ENCODE measurements around the gene RALY.

RALY gene

GRCh38 chr20:33993576-33994221 lies at the start of gene RALY:
Gene RALY, plus strand, starts transcription at chr20:33993911. Its CDS starts 78,164 bp downstream, at chr20:34072075.
- no peak for DNase-seq (ENCODE audit: low spot score)

DNA sequence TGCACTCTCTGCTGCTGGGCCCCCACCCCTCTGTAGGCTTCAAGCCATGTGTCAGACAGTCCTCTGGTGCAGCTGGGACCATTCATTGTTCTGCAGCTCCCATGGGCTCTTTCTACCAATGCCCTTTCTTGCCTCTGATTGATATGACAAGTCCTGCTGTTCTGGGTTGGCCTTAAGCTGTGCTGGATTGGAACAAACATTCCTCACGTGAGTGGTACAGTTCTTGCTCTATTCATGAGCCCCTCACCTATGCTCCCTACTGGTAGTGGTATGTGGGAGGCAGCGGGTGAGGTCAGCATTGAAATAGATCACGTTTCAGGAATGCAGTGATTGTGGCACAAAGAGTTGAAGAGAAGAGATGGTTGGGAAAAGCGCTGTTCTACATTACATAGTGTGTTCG lies 48.8 kb upstream of the RALY start:
- DNase-seq (ENCODE audit: low spot score): no peak

GRCh38 chr20:33945391-33946081 lies 48.2 kb upstream of the RALY start:
- DNase-seq (ENCODE audit: low spot score): peak; percentile 70

GRCh38 chr20:33947709-33948295 lies 45.9 kb upstream of the RALY start:
- DNase-seq (ENCODE audit: low spot score): peak; percentile 79

GRCh38 chr20:33948480-33948879 lies 45.2 kb upstream of the RALY start:
- DNase-seq (ENCODE audit: low spot score): no peak

DNA sequence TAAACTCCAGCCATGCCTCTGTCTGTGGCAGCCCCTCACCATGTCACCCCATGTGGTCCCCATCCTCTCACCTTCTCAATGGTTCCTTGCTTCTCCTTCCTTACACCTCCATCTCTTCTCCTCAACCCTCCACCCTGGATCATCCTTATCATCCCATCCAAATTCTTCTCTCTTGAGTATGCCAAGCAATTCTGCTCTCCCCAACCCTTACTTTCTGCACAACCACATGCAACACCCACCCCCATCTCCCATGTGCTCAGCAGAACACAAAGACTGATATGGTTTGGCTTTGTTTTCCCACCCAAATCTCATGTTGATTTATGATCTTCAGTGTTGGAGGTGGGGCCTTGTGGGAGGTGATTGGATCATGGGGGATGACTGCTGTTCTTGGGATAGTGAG lies 42.5 kb upstream of the RALY start:
- no peak for DNase-seq (ENCODE audit: low spot score)

- DNase-seq (ENCODE audit: low spot score): no peak
These were observed 39.2 kb upstream of the RALY start for GRCh38 chr20:33954504-33954903.

DNA sequence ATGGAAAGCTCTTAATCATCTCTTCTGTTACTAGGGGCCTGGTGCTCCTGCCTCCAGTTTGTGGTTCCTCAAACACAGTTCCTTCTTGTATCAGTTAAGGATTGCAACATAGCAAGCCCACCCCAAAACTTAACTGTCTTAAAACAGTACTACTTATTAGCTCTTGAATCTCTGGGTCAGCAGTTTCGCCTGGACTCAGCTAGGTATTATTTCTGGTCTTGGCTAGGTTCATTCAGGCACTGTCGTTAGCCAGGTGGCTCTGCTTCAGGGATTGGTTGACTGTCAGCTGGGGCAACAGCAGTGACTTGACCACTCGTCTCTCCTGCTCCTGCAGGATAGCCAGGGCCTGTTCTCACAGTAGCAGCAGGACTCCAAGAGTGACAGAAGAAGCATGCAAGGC lies 30.0 kb upstream of the RALY start:
- DNase-seq (ENCODE audit: low spot score): no peak

DNA sequence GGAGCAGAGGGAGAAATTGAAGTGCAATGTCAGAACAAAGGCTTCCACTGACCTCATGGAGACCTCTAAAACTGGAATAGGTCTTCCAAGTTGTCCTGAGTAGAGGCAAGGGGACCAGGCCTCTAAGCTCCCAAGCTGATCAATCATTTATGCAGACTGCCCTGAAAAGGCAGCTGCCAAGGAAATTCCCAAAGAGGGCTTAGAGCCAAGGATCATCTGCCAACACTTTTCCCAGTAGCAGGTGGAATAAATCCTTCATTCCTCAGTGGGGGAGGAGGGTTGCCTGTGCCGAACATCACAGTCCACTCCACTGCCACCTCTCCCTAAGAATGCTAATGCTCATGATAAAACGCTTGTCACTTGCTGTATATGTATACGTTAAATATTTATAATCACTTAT lies 29.3 kb upstream of the RALY start:
- DNase-seq (ENCODE audit: low spot score): no peak

DNA sequence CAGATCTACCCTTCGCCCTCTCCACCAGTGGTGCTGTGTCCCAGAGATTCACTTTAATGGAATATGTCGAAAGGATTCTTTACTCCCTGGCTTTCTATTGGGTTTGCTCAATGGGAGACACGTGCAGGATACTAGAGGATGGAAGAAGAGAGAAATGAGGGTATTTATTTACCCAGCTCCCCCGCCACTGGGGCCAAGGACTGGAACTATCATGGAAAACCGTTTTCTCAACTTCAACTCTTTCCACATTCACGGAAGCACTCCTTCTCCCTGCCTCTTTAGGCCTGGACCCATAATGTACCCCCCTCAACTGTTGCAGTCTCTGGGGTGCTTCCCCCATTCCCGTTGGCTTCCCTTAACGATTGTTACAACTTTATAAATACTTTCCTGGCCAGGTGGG lies 26.6 kb upstream of the RALY start:
- no peak for DNase-seq (ENCODE audit: low spot score)

DNA sequence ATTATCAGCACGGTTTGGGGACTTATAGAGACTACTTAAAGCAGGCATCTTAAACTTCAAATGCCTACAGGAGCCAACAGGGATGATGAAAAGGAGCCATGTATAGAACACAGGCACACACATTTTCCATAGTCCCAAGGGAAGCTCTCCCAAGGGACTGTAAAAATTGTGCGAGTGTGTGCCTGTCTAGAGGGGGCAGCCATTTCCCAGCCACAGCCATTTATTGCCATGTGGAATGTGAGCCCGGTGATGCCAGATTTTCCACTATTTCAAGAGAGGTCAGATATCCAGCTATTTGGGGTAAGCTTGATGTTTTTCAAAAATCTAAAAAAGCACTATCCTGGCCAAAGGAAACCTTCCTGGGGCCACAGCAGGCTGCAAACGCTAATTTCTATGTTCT lies 24.1 kb upstream of the RALY start:
- no peak for DNase-seq (ENCODE audit: low spot score)

GRCh38 chr20:33970229-33970628 lies 23.5 kb upstream of the RALY start:
- DNase-seq (ENCODE audit: low spot score): no peak

DNA sequence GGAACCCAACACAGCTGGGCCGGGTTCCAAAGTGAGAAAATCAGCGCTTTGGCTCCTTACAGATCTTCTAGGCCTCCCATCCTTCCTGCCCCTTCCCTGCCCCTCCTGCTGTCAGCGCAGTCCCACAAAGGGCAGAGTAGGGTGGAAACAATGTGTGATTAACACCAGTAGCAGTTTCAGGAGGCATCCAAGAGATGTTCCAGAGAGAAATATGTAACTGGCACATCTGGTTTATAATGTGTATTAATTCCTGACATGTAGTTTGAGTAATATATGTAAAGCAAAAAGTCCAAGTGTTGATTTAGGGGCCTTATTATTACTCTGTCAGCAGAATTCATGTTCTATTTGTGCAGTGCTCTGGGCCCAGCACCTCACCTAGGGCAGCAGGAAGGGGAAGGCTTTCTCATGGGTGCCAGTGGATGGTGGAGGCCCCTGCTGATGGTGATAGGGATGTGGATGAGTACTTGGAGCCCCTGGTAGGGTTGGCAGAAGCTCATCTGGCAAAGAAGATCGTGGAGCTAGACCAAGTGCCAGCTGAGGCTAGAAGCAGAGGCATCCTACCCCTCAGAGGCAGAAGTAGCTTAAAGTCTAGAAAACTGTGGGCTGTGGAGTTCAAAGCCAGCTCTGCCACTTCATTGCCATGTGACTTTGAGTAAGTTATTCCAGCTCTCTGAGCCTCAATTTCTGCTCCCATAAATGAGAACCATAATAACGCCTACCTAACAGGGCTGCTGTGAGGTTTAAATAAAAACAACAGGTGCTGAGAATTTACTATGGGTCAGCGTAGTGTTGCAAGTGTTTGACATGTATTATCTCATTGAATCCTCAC lies 22.4 kb upstream of the RALY start:
- no peak for DNase-seq (ENCODE audit: low spot score)

DNA sequence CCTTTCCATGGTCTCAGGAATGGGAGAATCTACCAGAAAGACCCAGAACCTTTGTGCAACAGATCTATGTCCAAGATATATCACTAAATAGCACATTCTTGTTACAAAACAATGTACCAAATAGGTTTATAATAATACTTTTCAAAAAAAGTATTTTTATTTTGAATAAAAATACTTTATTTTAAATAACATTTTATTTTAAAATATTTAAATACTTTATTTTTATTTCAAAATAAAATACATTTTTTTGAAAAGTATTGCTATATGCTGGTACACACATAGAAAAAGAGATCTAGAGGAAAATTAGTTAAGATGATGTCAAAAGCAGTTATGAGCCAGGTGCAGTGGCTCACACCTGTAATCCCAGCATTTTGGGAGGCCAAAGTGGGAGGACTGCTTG lies 16.8 kb upstream of the RALY start:
- no peak for DNase-seq (ENCODE audit: low spot score)

DNA sequence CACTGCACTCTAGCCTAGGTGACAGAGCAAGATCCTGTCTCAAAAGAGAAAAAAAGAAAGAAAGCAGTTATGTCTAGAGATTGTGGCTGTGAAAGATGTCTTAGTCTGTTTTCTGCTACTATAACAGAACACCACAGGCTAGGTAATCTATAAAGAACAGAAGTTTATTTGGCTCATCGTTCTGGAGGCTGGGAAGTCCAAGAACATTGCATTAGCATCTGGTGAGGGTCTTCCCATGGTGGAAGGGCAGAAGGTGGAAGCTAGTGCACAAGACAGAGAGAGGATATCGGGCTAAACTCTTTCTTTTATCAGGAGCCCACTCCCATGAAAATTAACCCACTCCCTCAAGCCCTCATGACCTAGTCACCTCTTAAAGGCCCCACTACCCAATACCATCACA lies 16.2 kb upstream of the RALY start:
- DNase-seq (ENCODE audit: low spot score): no peak

DNA sequence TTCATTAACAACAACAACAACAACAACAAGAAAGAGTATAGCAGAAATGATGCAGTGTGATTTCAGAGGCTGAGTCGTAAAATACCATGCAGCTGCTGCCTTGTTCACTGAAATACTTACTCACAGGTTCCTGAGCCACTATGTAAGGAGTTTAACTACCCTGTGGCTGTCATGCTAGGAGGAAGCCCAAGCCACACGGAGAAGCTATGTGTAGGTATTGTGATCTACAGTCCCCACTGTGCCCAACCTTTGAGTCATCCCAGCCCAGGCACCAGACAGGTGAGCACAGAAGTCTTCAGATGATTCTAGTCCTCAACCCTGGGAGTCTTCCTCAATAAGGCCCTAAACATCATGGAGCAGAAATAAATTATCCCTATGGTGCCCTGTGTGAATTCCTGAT lies 14.6 kb upstream of the RALY start:
- DNase-seq (ENCODE audit: low spot score): no peak

GRCh38 chr20:33981347-33981746 lies 12.4 kb upstream of the RALY start:
- no peak for DNase-seq (ENCODE audit: low spot score)

DNA sequence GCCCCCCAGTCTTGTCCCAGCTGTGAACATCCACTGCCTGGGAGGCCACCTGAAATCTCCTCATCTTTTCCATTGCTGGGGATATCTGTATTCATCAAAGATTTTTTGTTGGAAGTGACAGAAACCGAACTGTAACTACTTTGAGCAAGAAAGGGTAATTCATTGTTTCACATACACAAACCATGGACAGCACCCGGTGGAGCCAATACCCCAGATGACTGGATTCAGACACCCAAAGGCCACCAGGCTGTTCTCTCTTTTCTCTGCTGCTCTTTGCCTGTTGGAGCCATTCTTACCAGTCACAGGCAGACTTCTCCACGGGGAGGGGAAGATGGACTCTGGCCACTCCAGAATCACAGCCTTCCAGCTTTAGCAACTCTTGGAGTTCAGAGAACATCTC lies 11.7 kb upstream of the RALY start:
- no peak for DNase-seq (ENCODE audit: low spot score)

GRCh38 chr20:33983371-33983770 lies 10.3 kb upstream of the RALY start:
- DNase-seq (ENCODE audit: low spot score): no peak

DNA sequence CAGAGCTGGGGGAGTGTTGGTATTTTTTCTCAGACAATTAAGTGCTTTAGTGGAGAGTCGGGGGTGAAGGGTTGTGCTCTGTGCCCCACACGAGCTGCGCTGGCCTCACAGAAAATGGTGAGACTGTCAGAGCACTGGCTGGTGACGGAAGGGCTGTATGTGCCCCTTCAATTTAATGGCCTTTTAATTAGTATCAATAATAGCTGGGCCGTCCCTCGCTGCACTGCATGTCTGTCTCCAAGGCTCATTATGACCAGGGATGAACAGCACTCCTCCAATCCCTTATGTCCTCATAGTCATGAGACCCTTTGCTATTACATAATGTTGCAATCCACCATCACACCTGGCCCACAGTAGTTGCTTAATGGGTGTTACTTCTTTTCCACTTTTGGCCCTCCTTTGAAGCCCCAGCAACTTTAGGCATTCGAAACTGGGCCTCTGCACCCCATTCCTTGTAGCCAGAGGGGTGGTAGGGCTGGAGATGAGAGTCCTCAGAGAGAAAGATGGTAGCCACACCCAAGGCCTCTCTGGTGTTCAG lies 9.5 kb upstream of the RALY start:
- no peak for DNase-seq (ENCODE audit: low spot score)

DNA sequence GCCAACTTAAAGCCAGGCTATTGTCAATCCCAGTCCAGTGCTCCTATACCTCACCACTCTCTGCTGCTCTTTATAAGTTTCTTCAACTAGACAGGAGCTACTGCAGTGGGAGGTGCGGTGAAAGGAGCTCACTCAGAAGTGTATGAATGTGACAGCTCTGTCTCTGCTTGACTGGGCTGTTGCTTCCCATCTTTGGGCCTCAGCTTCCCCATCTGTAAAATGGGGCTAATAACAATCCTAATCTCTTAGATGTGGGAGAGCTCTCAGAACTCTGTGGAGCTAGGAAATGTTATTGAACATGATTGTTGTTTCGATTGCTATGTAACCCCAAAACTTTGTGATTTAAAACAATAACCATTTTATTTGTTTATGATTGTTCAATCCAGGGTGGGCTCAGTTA lies 8.4 kb upstream of the RALY start:
- DNase-seq (ENCODE audit: low spot score): no peak

DNA sequence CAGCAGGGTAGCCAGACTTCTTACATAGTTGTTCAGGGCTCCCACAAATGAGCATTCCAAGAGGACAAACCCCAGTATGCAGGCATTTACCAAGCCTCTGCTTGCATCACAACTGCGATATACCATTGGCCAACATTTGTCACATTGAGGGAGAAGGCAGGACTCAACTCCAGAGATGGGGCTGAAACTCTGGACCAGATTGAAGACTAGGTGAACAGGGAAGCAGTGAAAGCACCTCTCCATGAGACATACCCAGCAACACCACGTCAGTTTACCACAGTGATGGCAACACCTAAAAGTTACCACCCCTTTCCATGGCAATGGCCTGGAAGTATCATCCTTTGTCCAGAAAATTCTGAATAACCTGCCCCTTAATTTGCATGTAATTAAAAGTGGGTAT lies 7.9 kb upstream of the RALY start:
- no peak for DNase-seq (ENCODE audit: low spot score)

Measured in RKO (cell line).